A204.1 (cell line): ENCODE measurements around the gene PGAP6.
"Not testable (repeated sequence)": the region's sequence is repeated elsewhere in the genome, so short reads cannot be mapped to it uniquely, and the experiment has no call there.

ENCODE experiments used
- FAIRE-seq: peaks from 2 replicates; lab custom pipeline; 2012; peaks lifted over from hg19 to GRCh38; lab: Jason Lieb, UNC

Gene PGAP6

DNA sequence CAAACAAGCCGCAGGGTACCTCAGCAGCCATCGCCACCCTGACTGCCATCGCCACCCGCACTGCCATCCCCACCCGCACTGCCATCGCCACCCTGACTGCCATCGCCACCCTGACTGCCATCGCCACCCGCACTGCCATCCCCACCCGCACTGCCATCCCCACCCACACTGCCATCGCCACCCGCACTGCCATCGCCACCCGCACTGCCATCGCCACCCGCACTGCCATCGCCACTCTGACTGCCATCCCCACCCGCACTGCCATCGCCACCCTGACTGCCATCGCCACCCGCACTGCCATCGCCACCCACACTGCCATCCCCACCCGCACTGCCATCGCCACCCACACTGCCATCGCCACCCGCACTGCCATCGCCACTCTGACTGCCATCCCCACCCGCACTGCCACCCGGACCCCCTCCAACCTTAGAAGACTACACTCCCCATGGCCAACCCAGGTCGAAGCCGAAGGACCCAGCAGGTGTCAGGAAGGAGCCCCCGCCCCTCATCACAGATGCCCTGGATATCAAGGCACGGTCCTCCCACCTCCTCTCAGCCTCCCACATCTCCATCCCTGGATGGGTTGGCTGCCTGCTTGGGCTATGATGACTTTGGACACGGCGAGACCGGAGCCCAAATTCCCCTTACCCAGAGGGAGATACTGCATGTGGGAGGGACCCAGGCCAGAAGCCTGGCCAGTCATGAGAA, 3.5 kb downstream of the PGAP6 start:
- FAIRE-seq = not testable (repeated sequence)

DNA sequence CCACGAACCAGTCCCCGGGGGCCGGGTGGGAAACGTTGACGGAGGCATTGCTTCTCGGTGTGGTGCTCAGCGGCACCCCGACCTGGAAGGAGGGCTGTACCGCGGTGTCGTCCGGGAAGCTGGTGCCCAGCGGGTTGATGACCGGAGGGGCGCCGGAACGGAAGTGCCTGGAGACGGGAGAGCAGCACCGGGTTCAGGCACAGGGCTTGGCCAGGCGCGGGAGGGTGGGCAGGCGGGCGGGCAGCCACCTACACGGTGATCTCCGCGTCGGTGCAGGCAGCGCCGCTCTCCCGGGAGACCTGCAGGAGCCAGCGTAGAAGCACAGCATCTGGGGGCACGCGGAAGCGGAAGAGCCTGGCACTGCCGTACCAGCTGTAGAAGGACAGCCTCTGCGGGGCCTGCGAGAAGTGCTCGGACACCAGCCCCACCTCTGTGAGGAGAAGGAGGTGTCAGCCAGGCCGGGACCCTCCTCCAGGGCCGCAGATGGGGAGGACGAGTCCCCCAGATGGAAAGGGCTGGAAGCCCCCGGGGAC, 4.3 kb downstream of the PGAP6 start:
- FAIRE-seq = no peak

GRCh38 chr16:376817-377418, 4.9 kb downstream of the PGAP6 start:
- FAIRE-seq = no peak

GRCh38 chr16:375927-376816, 5.6 kb downstream of the PGAP6 start:
- no peak for FAIRE-seq

GRCh38 chr16:375212-375611, 6.6 kb downstream of the PGAP6 start:
- no peak for FAIRE-seq

GRCh38 chr16:374616-374926, 7.2 kb downstream of the PGAP6 start:
- no peak for FAIRE-seq

DNA sequence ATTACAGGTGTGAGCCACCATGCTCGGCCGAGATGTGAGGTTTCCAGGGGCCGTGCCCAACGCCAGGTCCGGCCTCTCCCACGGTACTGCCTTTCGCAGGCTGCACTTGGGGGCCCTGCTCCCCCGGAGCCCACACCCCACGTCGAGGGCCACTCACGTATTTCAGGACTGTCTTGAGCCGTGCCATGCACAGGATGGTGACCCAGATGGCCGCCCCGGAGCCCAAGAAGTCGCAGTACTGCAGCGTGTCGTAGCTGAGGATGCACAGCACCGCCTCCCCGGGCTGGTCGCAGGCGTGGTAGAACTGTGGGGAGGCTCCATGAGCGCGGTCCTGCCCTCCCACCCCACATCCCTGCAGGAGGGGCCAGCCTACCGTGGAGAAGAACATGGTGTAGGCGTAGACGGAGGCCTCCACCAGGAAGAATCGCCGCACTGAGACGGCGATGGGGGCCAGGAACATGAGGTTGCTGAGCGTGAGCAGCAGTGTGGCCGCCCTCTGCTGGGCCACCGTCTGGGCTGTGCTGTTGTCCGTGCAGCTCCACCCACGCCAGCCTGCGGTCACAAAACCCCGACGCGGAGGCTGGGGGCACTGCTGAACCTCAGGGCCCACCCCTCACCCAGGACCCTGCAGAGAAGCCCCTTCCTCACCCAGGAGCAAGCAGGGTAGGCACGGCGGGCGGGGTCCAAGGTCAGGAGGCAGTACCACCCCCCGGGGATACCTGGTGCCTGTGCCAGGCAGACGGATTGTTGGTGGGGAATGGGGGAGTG, 7.7 kb downstream of the PGAP6 start:
- no peak for FAIRE-seq

- FAIRE-seq = no peak
Observed at GRCh38 chr16:373020-373598, 8.7 kb downstream of the PGAP6 start.

DNA sequence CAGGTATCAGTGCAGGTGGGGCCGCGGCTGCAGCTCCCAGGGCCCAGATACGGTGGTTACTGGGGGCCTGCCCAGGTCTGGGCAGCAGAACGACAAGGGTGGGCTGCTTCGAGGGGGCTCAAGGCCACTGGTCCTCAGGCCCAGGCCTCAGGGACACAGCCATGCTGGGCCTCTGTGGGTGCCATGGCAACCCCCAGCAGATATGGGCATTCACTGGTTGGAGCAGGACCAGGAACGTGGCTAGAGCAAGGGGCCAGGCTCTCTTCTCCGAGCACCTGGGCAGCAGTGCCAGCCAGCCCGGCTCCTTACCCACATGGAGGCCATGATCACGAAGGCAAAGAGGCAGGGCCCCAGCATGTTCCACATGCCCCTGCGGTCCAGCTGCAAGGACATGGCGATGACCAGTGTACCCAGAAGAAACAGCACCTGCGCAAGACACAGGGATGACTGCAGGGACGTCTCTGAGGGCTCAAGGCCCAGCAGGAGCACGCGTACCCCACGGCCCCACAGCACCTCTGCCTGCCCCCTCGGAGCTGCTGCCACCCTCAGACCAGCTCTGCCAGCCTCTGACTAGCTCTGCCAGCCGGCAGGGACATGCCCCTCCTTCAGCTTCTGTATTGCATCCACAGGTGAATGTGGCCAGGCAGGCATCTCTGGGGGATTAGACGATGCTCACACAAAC, 9.3 kb downstream of the PGAP6 start:
- no peak for FAIRE-seq

DNA sequence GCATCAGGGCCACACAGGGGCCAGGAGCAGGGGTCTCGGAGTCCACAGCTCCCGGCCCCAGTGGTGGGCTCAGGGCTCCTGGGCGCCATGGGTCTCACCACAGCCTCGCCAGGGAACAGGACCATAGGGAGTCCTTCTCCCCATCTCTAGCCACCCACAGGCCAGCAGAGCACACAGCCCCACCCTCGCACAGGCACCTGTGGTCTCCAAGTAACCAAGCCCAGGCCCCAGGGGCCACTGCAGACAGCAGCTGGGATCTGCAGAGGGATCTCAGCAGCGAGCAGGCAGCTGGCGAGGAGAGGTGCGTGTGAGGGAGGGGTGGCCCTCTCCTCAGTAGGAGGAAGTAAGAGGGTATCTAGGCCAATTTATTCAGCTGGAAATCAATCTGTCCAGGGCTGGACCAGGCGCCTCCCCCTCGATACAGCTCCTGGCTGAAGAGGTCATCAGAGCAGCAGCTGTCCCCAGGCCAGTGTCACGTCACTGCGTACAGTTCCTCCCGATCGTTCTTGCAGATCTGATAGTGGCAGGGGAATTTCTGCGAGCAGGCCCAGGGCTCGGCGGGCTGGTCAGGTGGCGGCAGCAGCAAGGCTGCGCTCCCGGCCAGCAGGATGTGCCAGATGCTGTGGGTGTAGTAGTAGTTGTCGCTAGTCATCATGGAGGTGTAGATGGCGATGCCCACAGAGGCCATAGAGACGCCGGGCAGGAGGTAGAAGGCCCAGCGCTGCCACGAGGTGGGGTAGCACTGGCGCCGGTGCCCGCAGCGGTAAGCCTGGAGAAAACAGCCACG, 10.1 kb downstream of the PGAP6 start:
- FAIRE-seq = no peak

GRCh38 chr16:370979-371514, 10.7 kb downstream of the PGAP6 start:
- no peak for FAIRE-seq

- FAIRE-seq = peak; percentile 89
Observed at GRCh38 chr16:370443-370842, 11.3 kb downstream of the PGAP6 start, which contains the start of gene MRPL28. MRPL28 (minus strand) TSS chr16:370538; CDS start chr16:370218, 320 bp downstream.

- FAIRE-seq = no peak
Observed at GRCh38 chr16:369866-370436, 11.8 kb downstream of the PGAP6 start.

GRCh38 chr16:369275-369865, 12.4 kb downstream of the PGAP6 start:
- FAIRE-seq = no peak

GRCh38 chr16:368388-369158, 13.2 kb downstream of the PGAP6 start:
- no peak for FAIRE-seq

DNA sequence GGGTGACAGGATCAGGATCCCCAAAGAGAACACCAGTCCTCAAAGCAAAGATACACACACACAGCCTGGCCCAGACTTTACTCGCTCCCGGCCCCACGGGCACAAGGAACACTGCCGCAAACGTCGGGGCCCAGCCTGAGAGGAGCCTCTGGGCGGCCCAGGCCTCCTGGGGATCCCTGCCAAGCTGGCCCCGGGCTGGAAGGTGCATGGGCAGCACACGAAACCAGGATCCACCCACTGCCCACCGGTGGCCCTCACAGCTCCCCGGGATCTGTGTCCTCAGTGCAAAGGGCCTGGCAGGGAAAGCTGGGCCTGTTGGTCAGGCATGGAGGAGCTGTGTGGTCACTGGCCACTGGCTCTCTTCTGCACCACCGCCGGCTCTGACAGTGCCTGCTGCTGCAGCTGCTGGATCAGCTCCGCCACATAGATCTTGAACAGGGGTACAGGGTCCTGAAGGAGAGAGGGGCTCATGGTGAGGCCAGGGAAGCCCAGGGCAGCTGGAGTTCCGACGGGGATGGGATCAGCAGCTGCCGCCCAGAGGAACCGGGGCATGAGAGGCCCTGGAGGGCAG, 14.4 kb downstream of the PGAP6 start:
- no peak for FAIRE-seq

DNA sequence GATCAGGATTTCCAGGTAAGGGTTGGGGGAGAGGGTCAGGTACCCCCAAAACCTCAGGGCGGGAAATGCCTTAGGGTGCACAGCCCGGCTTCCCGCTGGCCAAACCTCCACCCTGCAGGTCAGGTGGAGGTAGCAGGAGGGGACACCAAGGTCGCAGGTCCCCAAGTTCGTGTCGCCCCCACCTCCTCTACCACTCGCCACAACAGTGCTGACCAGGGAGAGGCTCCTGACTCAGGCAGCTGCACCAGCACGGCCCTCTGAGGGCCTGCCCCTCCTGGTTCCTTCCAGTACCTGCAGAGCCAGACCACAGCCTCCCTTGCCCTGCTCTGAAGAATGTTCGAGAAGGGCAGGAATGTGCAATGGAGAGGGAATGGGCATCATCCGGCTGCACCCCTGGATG, 15.3 kb downstream of the PGAP6 start:
- FAIRE-seq = no peak
